KMS-11 (cell line): Measurements from ENCODE around the gene CHMP4A.
"Not testable (repeated sequence)": the region's sequence is repeated elsewhere in the genome, so short reads cannot be mapped to it uniquely, and the experiment has no call there.

ENCODE experiments used
- H2AFZ ChIP-seq: fragments of 200-600 bp; sonication (generic); 2 replicates; pipeline ENCODE4 v1.6.1; 2016; ENCODE audit warnings: antibody characterized with exemption, mixed run types, low read depth
- H3K27ac ChIP-seq: fragments of 200-600 bp; sonication (generic); 2 replicates; pipeline ENCODE4 v1.6.1; 2016; ENCODE audit warnings: mild to moderate bottlenecking, mixed run types
- H3K27me3 ChIP-seq: fragments of 200-600 bp; sonication (generic); 2 replicates; pipeline ENCODE4 v1.6.1; 2017; ENCODE audit warnings: mild to moderate bottlenecking, low read depth, mixed run types, moderate library complexity; ENCODE audit not compliant: insufficient read depth
- H3K36me3 ChIP-seq: fragments of 200-600 bp; sonication (generic); 2 replicates; pipeline ENCODE4 v1.6.1; 2017; ENCODE audit warnings: mild to moderate bottlenecking, mixed run types; ENCODE audit not compliant: insufficient read depth
- H3K4me1 ChIP-seq: fragments of 200-600 bp; sonication (generic); 2 replicates; pipeline ENCODE4 v1.6.1; 2016; ENCODE audit warnings: mild to moderate bottlenecking, low read depth, mixed run types; ENCODE audit not compliant: poor library complexity, severe bottlenecking
- H3K4me2 ChIP-seq: fragments of 200-600 bp; sonication (generic); 2 replicates; pipeline ENCODE4 v1.7.0; 2016; ENCODE audit warnings: mild to moderate bottlenecking, mixed run types
- H3K4me3 ChIP-seq: fragments of 200-600 bp; sonication (generic); IDR thresholded peaks from 2 replicates; pipeline ENCODE4 v1.6.1; 2017; ENCODE audit warnings: low read depth, low read length, mixed read lengths; ENCODE audit not compliant: insufficient read depth
- H3K79me2 ChIP-seq: fragments of 200-600 bp; sonication (generic); 2 replicates; pipeline ENCODE4 v1.6.1; 2016; ENCODE audit warnings: low read depth, mixed run types; ENCODE audit not compliant: insufficient read depth
- H3K9ac ChIP-seq: fragments of 200-600 bp; sonication (generic); 2 replicates; pipeline ENCODE4 v1.6.1; 2016; ENCODE audit warnings: mild to moderate bottlenecking, mixed run types
- H4K20me1 ChIP-seq: fragments of 200-600 bp; sonication (generic); 2 replicates; pipeline ENCODE4 v1.6.1; 2016; ENCODE audit warnings: mild to moderate bottlenecking, mixed run types; ENCODE audit not compliant: insufficient read depth
- CTCF ChIP-seq: fragments of 200-600 bp; sonication (generic); conservative IDR thresholded peaks from 2 replicates; pipeline ENCODE4 v1.6.1; 2017; ENCODE audit warnings: low read depth, mild to moderate bottlenecking, antibody characterized with exemption, low read length, moderate library complexity, mixed read lengths

CHMP4A gene

GRCh38 chr14:24228902-24229301 is 15.6 kb upstream of the CHMP4A start:
- H3K4me2 ChIP-seq: no peak overlapping the region
- no peak overlapping the region for H2AFZ ChIP-seq
- no peak for TF ChIP-seq CTCF
- H3K79me2 ChIP-seq: peaks cover 8% of the 10 kb centered on the region; the same call in 1 of the 2 replicates
- no peaks in the 10 kb centered on the region for H3K36me3 ChIP-seq
- H4K20me1 ChIP-seq: no peaks in the 10 kb centered on the region
- peaks cover 7% of the 10 kb centered on the region for H3K4me1 ChIP-seq
- no peak overlapping the region for H3K9ac ChIP-seq
- no peak overlapping the region for H3K4me3 ChIP-seq
- no peaks in the 10 kb centered on the region for H3K27me3 ChIP-seq
- no peak overlapping the region for H3K27ac ChIP-seq

GRCh38 chr14:24226473-24226872 is 13.2 kb upstream of the CHMP4A start:
- peaks cover 11% of the 10 kb centered on the region; the same call in 1 of the 2 replicates for H3K79me2 ChIP-seq
- H3K36me3 ChIP-seq: no peaks in the 10 kb centered on the region

GRCh38 chr14:24224618-24225071 is 11.4 kb upstream of the CHMP4A start:
- H3K9ac ChIP-seq: no peak overlapping the region
- no peaks in the 10 kb centered on the region for H4K20me1 ChIP-seq
- no peak for TF ChIP-seq CTCF
- no peaks in the 10 kb centered on the region for H3K4me1 ChIP-seq
- no peak overlapping the region for H3K4me3 ChIP-seq
- no peak overlapping the region for H3K4me2 ChIP-seq
- peaks cover 5% of the 10 kb centered on the region; the same call in 1 of the 2 replicates for H3K79me2 ChIP-seq
- H3K27ac ChIP-seq: no peak overlapping the region
- H3K36me3 ChIP-seq: no peaks in the 10 kb centered on the region
- no peak overlapping the region for H2AFZ ChIP-seq
- no peaks in the 10 kb centered on the region for H3K27me3 ChIP-seq

More at GRCh38 chr14:24226473-24226872, 13.2 kb upstream of the CHMP4A start:
- Histone ChIP-seq H3K9ac (no peak overlapping the region), H4K20me1 (no peaks in the 10 kb centered on the region), H3K4me2 (no peak overlapping the region), H3K27ac (no peak overlapping the region), H3K4me3 (no peak overlapping the region), H2AFZ (no peak overlapping the region), H3K27me3 (no peaks in the 10 kb centered on the region), H3K4me1 (no peaks in the 10 kb centered on the region)
- no peak for TF ChIP-seq CTCF

- H3K27ac ChIP-seq, H3K4me2 ChIP-seq, H3K9ac ChIP-seq, H2AFZ ChIP-seq, H3K4me3 ChIP-seq, H3K4me1 ChIP-seq, H3K36me3 ChIP-seq, H3K79me2 ChIP-seq, H3K27me3 ChIP-seq, H4K20me1 ChIP-seq: not testable (repeated sequence)
These were observed 9.7 kb upstream of the CHMP4A start for GRCh38 chr14:24222987-24223386.

GRCh38 chr14:24219521-24219920 is 6.2 kb upstream of the CHMP4A start:
- Histone ChIP-seq H3K27me3 (no peaks in the 10 kb centered on the region), H3K9ac (no peak overlapping the region), H3K36me3 (no peaks in the 10 kb centered on the region), H4K20me1 (no peaks in the 10 kb centered on the region), H3K79me2 (peaks cover 5% of the 10 kb centered on the region; the same call in 1 of the 2 replicates), H2AFZ (no peak overlapping the region), H3K4me3 (no peak overlapping the region), H3K27ac (no peak overlapping the region), H3K4me2 (no peak overlapping the region), H3K4me1 (peaks cover 11% of the 10 kb centered on the region)
- TF ChIP-seq CTCF: no peak
